D721Med (cell line): Measurements from ENCODE around the gene C3orf62.

Source experiments
- DNase-seq: peaks from one replicate; pipeline ENCODE4 v3.0.0; 2011; ENCODE audit warnings: low spot score; ENCODE audit not compliant: insufficient read length
- FAIRE-seq: peaks from 2 replicates; lab custom pipeline; 2011; peaks lifted over from hg19 to GRCh38; lab: Jason Lieb, UNC
- TF ChIP-seq, protein P1 (sequence below): IDR thresholded peaks from 2 replicates; pipeline ENCODE4 v1.5.1; 2012; ENCODE audit warnings: mild to moderate bottlenecking, control low read depth; ENCODE audit not compliant: insufficient read depth; ENCODE audit errors: missing control alignments

The C3orf62 gene

DNA sequence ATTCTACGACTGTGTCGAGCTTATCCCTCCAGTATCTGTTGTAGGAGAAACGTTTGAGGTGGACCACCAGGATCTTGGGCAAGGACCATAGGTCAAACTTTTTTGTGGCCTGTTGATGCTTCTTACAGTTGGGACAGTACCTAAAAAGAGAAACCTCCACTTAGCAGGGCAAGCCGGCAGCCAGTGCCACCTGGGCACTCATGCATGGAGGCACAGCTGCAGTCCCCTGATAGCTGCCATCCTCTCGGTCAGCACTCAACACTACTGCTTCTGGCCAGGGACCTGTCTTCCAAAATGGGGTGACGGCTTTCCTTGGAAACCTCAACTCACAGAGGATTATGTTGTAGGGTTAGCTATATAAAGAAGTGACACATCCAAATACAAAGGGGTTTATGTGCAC lies 7.0 kb upstream of the C3orf62 start:
- TF ChIP-seq, protein P1, sequence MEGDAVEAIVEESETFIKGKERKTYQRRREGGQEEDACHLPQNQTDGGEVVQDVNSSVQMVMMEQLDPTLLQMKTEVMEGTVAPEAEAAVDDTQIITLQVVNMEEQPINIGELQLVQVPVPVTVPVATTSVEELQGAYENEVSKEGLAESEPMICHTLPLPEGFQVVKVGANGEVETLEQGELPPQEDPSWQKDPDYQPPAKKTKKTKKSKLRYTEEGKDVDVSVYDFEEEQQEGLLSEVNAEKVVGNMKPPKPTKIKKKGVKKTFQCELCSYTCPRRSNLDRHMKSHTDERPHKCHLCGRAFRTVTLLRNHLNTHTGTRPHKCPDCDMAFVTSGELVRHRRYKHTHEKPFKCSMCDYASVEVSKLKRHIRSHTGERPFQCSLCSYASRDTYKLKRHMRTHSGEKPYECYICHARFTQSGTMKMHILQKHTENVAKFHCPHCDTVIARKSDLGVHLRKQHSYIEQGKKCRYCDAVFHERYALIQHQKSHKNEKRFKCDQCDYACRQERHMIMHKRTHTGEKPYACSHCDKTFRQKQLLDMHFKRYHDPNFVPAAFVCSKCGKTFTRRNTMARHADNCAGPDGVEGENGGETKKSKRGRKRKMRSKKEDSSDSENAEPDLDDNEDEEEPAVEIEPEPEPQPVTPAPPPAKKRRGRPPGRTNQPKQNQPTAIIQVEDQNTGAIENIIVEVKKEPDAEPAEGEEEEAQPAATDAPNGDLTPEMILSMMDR: no peak
- no peak for DNase-seq
- FAIRE-seq: no peak

DNA sequence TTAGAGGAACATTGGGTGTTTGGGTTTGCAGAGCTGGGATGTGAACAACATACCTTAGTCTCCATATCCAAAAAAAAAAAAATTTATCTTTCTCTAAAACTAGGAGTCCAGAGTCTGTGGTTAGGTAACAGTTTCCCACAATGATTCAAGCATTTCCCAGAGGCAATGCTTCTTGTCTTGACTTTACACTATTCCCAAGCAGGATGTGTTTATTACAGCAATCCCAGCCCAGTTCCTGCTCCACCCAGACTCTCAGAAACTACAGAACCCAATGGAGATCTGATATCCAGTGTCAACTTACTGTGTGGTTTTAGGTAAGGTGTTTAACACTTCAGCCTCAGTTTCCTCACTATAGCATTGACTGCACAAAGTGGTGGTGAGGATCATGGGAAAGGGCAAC lies 2.3 kb upstream of the C3orf62 start:
- DNase-seq: no peak
- FAIRE-seq: no peak
- TF ChIP-seq, protein P1: no peak

DNA sequence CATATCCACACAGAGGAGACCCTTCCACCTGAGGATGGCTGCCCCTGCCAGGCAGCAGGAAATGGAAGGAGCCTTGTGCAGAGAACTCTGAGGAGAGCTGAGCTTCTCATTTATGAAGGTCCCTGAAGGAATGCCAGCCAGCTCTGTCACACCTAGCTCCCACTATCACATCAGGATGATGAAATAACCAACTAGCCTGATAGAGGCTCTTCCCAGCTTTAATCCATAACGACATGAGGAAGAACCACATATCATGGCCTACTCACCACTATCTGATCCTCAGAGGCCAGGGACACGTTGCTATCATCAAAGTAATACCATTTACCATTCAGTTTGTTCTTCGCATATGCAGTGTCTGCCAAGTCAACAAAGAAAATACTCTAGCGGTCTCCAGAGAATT lies 1.5 kb upstream of the C3orf62 start:
- TF ChIP-seq, protein P1: no peak
- no peak for DNase-seq
- no peak for FAIRE-seq

DNA sequence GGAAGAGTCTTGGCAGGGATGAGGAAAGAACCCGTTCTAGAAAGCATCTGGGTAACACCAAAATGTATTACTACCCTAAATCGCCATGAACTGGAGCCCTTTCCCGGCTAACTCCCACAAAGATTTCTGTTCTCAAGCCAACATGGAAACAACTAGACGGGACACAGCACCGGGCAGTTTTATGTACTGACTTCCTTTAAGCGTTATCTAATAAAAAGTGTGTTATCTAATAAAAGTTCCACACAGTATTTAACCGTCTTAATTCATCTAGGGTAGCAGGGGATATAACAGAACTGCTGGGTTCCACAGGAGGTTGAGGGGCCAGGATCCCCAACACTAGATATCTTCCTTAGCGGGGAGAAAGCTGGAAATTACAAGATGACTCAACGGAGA lies 347 bp upstream of the C3orf62 start:
- DNase-seq: no peak
- TF ChIP-seq, protein P1: no peak
- FAIRE-seq: no peak

DNA sequence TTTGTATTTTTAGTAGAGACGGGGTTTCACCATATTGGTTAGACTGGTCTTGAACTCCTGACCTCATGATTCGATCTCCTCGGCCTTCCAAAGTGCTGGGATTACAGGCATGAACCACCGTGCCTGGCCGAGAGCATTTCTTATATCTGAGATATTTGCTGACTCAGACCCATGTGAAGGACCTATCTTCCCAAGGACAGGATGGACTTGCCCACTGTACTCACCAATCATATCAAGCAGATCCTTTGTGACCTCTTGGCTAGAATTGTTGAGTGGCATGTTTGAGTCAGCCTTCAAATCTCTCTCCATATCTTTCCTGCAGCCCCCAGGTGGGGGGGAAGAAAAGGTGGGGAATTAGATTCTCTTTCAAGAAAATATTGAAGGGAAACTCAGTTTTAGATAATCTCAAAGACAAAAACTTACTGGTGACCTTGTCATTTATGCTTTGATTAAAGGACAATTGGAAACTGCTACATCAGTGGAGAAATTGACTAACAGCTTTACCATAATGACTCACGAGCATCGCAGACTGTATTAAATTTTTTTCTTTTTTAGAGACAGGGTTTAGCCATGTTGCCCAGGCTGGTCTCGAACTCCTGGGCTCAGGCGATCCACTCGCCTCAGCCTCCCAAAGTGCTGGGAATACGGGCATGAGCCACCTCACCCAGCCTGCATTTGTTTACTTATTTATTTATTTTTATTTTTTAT lies 3.1 kb downstream of the C3orf62 start:
- TF ChIP-seq, protein P1: no peak
- DNase-seq (no peak), FAIRE-seq (no peak)

DNA sequence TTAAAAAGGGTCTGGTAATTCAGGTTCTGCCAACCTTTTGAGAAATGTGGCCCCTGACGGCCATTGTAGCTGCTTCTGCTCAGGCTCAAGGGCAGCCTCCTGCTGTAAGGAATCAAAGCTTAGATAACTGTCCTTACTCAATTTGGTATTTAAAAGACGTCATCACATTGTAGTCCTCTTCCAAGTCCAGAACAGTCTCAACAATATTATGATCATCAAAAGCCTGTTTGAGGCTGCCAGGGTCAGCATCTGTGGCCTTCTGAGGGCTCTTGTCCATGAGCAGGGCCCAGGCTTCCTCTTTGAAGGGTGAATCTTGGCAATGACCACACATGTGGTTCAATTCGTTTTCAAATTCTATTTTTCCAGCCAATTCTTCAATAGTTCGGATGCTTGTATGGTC lies 6.0 kb downstream of the C3orf62 start:
- no peak for DNase-seq
- FAIRE-seq: no peak
- TF ChIP-seq, protein P1: no peak

DNA sequence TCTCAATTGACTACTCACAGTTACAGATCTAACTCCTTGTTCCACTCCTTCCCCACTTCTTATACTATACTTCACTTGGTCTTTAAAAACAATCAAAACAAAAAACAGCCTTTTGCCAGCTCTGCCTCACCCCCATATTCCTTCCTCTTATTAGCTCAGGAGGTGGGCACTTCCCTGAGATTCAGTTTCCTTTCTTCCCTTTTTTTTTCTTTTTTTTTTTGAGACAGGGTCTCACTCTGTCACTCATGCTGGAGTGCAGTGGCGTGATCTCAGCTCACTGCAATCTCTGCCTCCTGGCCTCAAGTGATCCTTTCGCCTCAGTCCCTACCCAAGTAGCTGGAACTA lies 6.9 kb downstream of the C3orf62 start:
- FAIRE-seq (no peak), DNase-seq (no peak)
- TF ChIP-seq, protein P1: no peak
